ENCODE measurements around the gene FAM181A.

The FAM181A gene

GRCh38 chr14:93911975-93912615, 15.0 kb upstream of the FAM181A start:
- ATAC-seq (replicated peaks), result no peak
- H3K4me3 Mint-ChIP-seq, result no peak overlapping the region
- peaks cover 0 to 2% of the 10 kb centered on the region in 2 donors for H3K9me3 Mint-ChIP-seq
- no peak overlapping the region for H3K27ac Mint-ChIP-seq
- H3K27me3 Mint-ChIP-seq, result peaks cover 4 to 59% of the 10 kb centered on the region in 2 donors
- peaks cover 2% of the 10 kb centered on the region for H3K36me3 Mint-ChIP-seq (ENCODE audit: insufficient read depth)
- no peaks in the 10 kb centered on the region for H3K4me1 Mint-ChIP-seq (ENCODE audit: low read depth in 2 of 2)
- DNase-seq, result no peak

GRCh38 chr14:93912782-93913181, 14.4 kb upstream of the FAM181A start:
- ATAC-seq (replicated peaks), result no peak
- Mint-ChIP-seq H3K4me3 (no peak overlapping the region), H3K36me3 (ENCODE audit: insufficient read depth) (peaks cover 2% of the 10 kb centered on the region), H3K27me3 (peaks cover 8 to 63% of the 10 kb centered on the region in 2 donors), H3K27ac (no peak overlapping the region), H3K4me1 (ENCODE audit: low read depth in 2 of 2) (no peaks in the 10 kb centered on the region), H3K9me3 (peaks cover 0 to 2% of the 10 kb centered on the region in 2 donors)
- no peak for DNase-seq

- H3K27me3 Mint-ChIP-seq, result peaks cover 14 to 59% of the 10 kb centered on the region in 2 donors
- no peak overlapping the region for H3K27ac Mint-ChIP-seq
- no peak for ATAC-seq (replicated peaks)
These were observed 12.9 kb upstream of the FAM181A start for GRCh38 chr14:93914278-93914677.

GRCh38 chr14:93915070-93915705, 12.0 kb upstream of the FAM181A start:
- peaks cover 2 to 5% of the 10 kb centered on the region in 2 donors for H3K9me3 Mint-ChIP-seq
- H3K27me3 Mint-ChIP-seq, result peaks cover 14 to 51% of the 10 kb centered on the region in 2 donors
- ATAC-seq (replicated peaks) (no peak), DNase-seq (no peak)
- H3K27ac Mint-ChIP-seq, result peak overlapping the region in 1 of 2 donors; percentile 39
- H3K4me3 Mint-ChIP-seq, result no peak overlapping the region
- no peaks in the 10 kb centered on the region for H3K4me1 Mint-ChIP-seq (ENCODE audit: low read depth in 2 of 2)
- peaks cover 2% of the 10 kb centered on the region for H3K36me3 Mint-ChIP-seq (ENCODE audit: insufficient read depth)

More at GRCh38 chr14:93914278-93914677, 12.9 kb upstream of the FAM181A start:
- no peak overlapping the region for H3K4me3 Mint-ChIP-seq
- H3K4me1 Mint-ChIP-seq (ENCODE audit: low read depth in 2 of 2), result no peaks in the 10 kb centered on the region
- DNase-seq, result no peak
- peaks cover 2% of the 10 kb centered on the region for H3K36me3 Mint-ChIP-seq (ENCODE audit: insufficient read depth)
- H3K9me3 Mint-ChIP-seq, result peaks cover 0 to 2% of the 10 kb centered on the region in 2 donors

GRCh38 chr14:93915800-93916199, 11.3 kb upstream of the FAM181A start:
- Mint-ChIP-seq H3K27ac (peak overlapping the region in 1 of 2 donors; percentile 39), H3K9me3 (peaks cover 2 to 5% of the 10 kb centered on the region in 2 donors), H3K36me3 (ENCODE audit: insufficient read depth) (peaks cover under 1% of the 10 kb centered on the region), H3K27me3 (peaks cover 14 to 45% of the 10 kb centered on the region in 2 donors), H3K4me1 (ENCODE audit: low read depth in 2 of 2) (no peaks in the 10 kb centered on the region), H3K4me3 (no peak overlapping the region)
- DNase-seq (no peak), ATAC-seq (replicated peaks) (no peak)

- no peak for ATAC-seq (replicated peaks)
- no peak overlapping the region for H3K27ac Mint-ChIP-seq
- no peaks in the 10 kb centered on the region for H3K4me1 Mint-ChIP-seq (ENCODE audit: low read depth in 2 of 2)
- H3K9me3 Mint-ChIP-seq, result peaks cover 2 to 5% of the 10 kb centered on the region in 2 donors
- DNase-seq, result no peak
- H3K4me3 Mint-ChIP-seq, result no peak overlapping the region
- H3K36me3 Mint-ChIP-seq (ENCODE audit: insufficient read depth), result no peaks in the 10 kb centered on the region
- peaks cover 14 to 44% of the 10 kb centered on the region in 2 donors for H3K27me3 Mint-ChIP-seq
These were observed 10.6 kb upstream of the FAM181A start for GRCh38 chr14:93916498-93916897.

GRCh38 chr14:93917141-93917540, 10.0 kb upstream of the FAM181A start:
- ATAC-seq (replicated peaks), result no peak
- H3K4me1 Mint-ChIP-seq (ENCODE audit: low read depth in 2 of 2), result no peaks in the 10 kb centered on the region
- H3K36me3 Mint-ChIP-seq (ENCODE audit: insufficient read depth), result no peaks in the 10 kb centered on the region
- H3K4me3 Mint-ChIP-seq, result no peak overlapping the region
- peaks cover 2 to 5% of the 10 kb centered on the region in 2 donors for H3K9me3 Mint-ChIP-seq
- H3K27ac Mint-ChIP-seq, result no peak overlapping the region
- peaks cover 14 to 44% of the 10 kb centered on the region in 2 donors for H3K27me3 Mint-ChIP-seq
- no peak for DNase-seq

GRCh38 chr14:93921001-93921806, 5.9 kb upstream of the FAM181A start:
- no peak for DNase-seq
- peaks cover 0 to 5% of the 10 kb centered on the region in 2 donors for H3K9me3 Mint-ChIP-seq
- peaks cover 14 to 27% of the 10 kb centered on the region in 2 donors for H3K27me3 Mint-ChIP-seq
- H3K36me3 Mint-ChIP-seq (ENCODE audit: insufficient read depth), result peaks cover 2% of the 10 kb centered on the region
- H3K27ac Mint-ChIP-seq, result no peak overlapping the region
- H3K4me1 Mint-ChIP-seq (ENCODE audit: low read depth in 2 of 2), result no peaks in the 10 kb centered on the region
- no peak overlapping the region for H3K4me3 Mint-ChIP-seq
- ATAC-seq (replicated peaks), result no peak

- no peak for ATAC-seq (replicated peaks)
- Mint-ChIP-seq H3K4me3 (no peak overlapping the region), H3K36me3 (ENCODE audit: insufficient read depth) (peaks cover 2% of the 10 kb centered on the region), H3K4me1 (ENCODE audit: low read depth in 2 of 2) (no peaks in the 10 kb centered on the region), H3K27ac (no peak overlapping the region), H3K27me3 (peaks cover 0 to 3% of the 10 kb centered on the region in 2 donors), H3K9me3 (peaks cover 0 to 5% of the 10 kb centered on the region in 2 donors)
- DNase-seq, result no peak
These were observed 3.5 kb upstream of the FAM181A start for GRCh38 chr14:93923626-93924025.

- H3K36me3 Mint-ChIP-seq (ENCODE audit: insufficient read depth), result peaks cover 2% of the 10 kb centered on the region
- no peak overlapping the region for H3K27ac Mint-ChIP-seq
- no peaks in the 10 kb centered on the region for H3K4me1 Mint-ChIP-seq (ENCODE audit: low read depth in 2 of 2)
- peaks cover 0 to under 1% of the 10 kb centered on the region in 2 donors for H3K9me3 Mint-ChIP-seq
- DNase-seq, result no peak
- no peaks in the 10 kb centered on the region for H3K27me3 Mint-ChIP-seq
- H3K4me3 Mint-ChIP-seq, result no peak overlapping the region
- ATAC-seq (replicated peaks), result no peak
These were observed 2.4 kb upstream of the FAM181A start for GRCh38 chr14:93924592-93925355.

- H3K4me1 Mint-ChIP-seq (ENCODE audit: low read depth in 2 of 2), result no peaks in the 10 kb centered on the region
- no peaks in the 10 kb centered on the region for H3K27me3 Mint-ChIP-seq
- H3K9me3 Mint-ChIP-seq, result no peaks in the 10 kb centered on the region
- ATAC-seq (replicated peaks), result no peak
- no peak overlapping the region for H3K27ac Mint-ChIP-seq
- H3K4me3 Mint-ChIP-seq, result no peak overlapping the region
- DNase-seq, result no peak
- peaks cover 2% of the 10 kb centered on the region for H3K36me3 Mint-ChIP-seq (ENCODE audit: insufficient read depth)
These were observed 1.7 kb upstream of the FAM181A start for GRCh38 chr14:93925374-93925895.

GRCh38 chr14:93926245-93926872, 785 bp upstream of the FAM181A start:
- Mint-ChIP-seq H3K27me3 (no peaks in the 10 kb centered on the region), H3K36me3 (ENCODE audit: insufficient read depth) (peaks cover 2% of the 10 kb centered on the region), H3K4me1 (ENCODE audit: low read depth in 2 of 2) (no peaks in the 10 kb centered on the region), H3K9me3 (no peaks in the 10 kb centered on the region), H3K4me3 (no peak overlapping the region), H3K27ac (no peak overlapping the region)
- ATAC-seq (replicated peaks) (no peak), DNase-seq (no peak)

All from effector memory CD8-positive, alpha-beta T cell (primary cell).